Testis (tissue), 5 donors: ENCODE measurements around the gene BCAS2. TPM values are rescaled to one million over a fixed set of nuclear protein-coding genes. Genes with fewer than 3 reads are reported as not detected.
A peak's percentile ranks its signal among the peaks of the same experiment; 100 is the strongest.

Experiments
- DNase-seq: peaks from one replicate; pipeline ENCODE4 v3.0.0-alpha.2; 2019
- H3K27ac ChIP-seq, 2 donors: fragments of 200-600 bp; sonication (generic); one replicate each; pipeline ENCODE4 v1.5.1; 2019
- H3K27me3 ChIP-seq: fragments of 200-600 bp; sonication (generic); one replicate; pipeline ENCODE4 v1.5.1; 2019
- H3K36me3 ChIP-seq: fragments of 200-600 bp; sonication (generic); one replicate; pipeline ENCODE4 v1.5.1; 2017; ENCODE audit warnings: low read depth; ENCODE audit errors: missing control alignments
- H3K4me1 ChIP-seq: fragments of 200-600 bp; sonication (generic); one replicate; pipeline ENCODE4 v1.5.1; 2019
- H3K4me3 ChIP-seq, 2 donors: fragments of 200-600 bp; sonication (generic); one replicate each; pipeline ENCODE4 v1.5.1; 2017 to 2019
- H3K9me3 ChIP-seq: fragments of 200-600 bp; sonication (generic); one replicate; pipeline ENCODE4 v1.5.1; 2017
- CTCF ChIP-seq, 3 experiments: fragments of 450-650 bp in 2 of 3; fragments of 200-600 bp in 1 of 3; sonication (generic) in 1 of 3; IDR thresholded peaks; one replicate each; pipeline ENCODE4 v1.5.1; 2016 to 2019; ENCODE audit warnings: antibody characterized with exemption in 3 of 3, mild to moderate bottlenecking in 2 of 3, moderate library complexity in 1 of 3
- POLR2A ChIP-seq: fragments of 450-650 bp; IDR thresholded peaks from one replicate; pipeline ENCODE4 v1.6.1; 2017; ENCODE audit warnings: antibody characterized with exemption, mild to moderate bottlenecking, moderate library complexity
- WGBS, 2 donors: methylation state at CpG; one replicate each; pipeline ENCODE4 v1.1.5; 2018; 5-methylcytosine and 5-hydroxymethylcytosine counted together
- intact Hi-C: fragments of 100-400 bp; cut with DNase I; formaldehyde crosslinking; loops from one replicate; pipeline ENCODE4 v1.15.1; 2023; ENCODE audit warnings: low total_unique reads
- long read RNA-seq, 2 donors: transcript quantifications; one replicate each; lab custom pipeline, GENCODE V29; 2026
- polyA plus RNA-seq: library from polyadenylated mRNA; stranded (reverse); fragments of 350-450 nt; fragmentation: Illumina TruSeq; extraction: RNeasy Lipid Tissue Mini Kit (QIAGEN cat#74804); gene quantifications from one replicate; pipeline ENCODE4 v1.2.3, GENCODE V29; 2014; ENCODE audit warnings: low read depth, low replicate concordance; ENCODE audit not compliant: insufficient read depth
- total RNA-seq, 2 donors: library from RNA; depleted of rRNA; stranded (reverse); fragments of >200 nt; gene quantifications; one replicate each; pipeline ENCODE4 v1.2.3, GENCODE V29; 2016

Gene BCAS2
- total RNA-seq: 10 to 100 TPM; 47.7 to 51.4 TPM
- polyA plus RNA-seq: 41.8 TPM
- long read RNA-seq, donor 1, transcript BCAS2-201 (7 exons, 1,299 nt): major isoform, 24 of 26 reads
- long read RNA-seq, donor 1, partial matches to known transcripts: 0 of 26 reads
- long read RNA-seq, donor 1, other reads (novel, unspliced or antisense): 0 of 26 reads
- long read RNA-seq, donor 2, transcript BCAS2-201 (7 exons, 1,299 nt): major isoform, 20 of 20 reads
- long read RNA-seq, donor 2, partial matches to known transcripts: 0 of 20 reads
- long read RNA-seq, donor 2, other reads (novel, unspliced or antisense): 0 of 20 reads

GRCh38 chr1:114581335-114582287 is at the start of gene BCAS2:
Gene BCAS2, minus strand, starts transcription at chr1:114581615. Its CDS starts 24 bp downstream, at chr1:114581591.
- H3K9me3 ChIP-seq: no peaks in the 10 kb centered on the region
- WGBS, 2 donors: 3% methylated on average over 39 to 40 of the region's 40 CpGs
- intact Hi-C loops: no loop called here

GRCh38 chr1:114627107-114627506 is 45.7 kb upstream of the BCAS2 start:
- Histone ChIP-seq H3K36me3 (no peaks in the 10 kb centered on the region), H3K9me3 (no peaks in the 10 kb centered on the region), H3K27ac (no peak overlapping the region), H3K4me1 (no peaks in the 10 kb centered on the region), H3K27me3 (no peaks in the 10 kb centered on the region), H3K4me3 (no peak overlapping the region)
- intact Hi-C loops: no loop called here
- TF ChIP-seq CTCF (IDR thresholded peaks at IDR 0.05) (no peak), POLR2A (no peak)
- DNase-seq: no peak
- 34 to 43% methylated on average over 2 of the region's 2 CpGs for WGBS, 2 donors

More at GRCh38 chr1:114581335-114582287, at the start of gene BCAS2:
- TF ChIP-seq POLR2A (peak; percentile 72), CTCF (IDR thresholded peaks at IDR 0.05) (no peak)
- no peaks in the 10 kb centered on the region for H3K36me3 ChIP-seq
- peak within 1 kb of the TSS; percentile 86 to 91 for H3K27ac ChIP-seq
- no peaks in the 10 kb centered on the region for H3K27me3 ChIP-seq
- peak; percentile 99 for DNase-seq
- no peaks in the 10 kb centered on the region for H3K4me1 ChIP-seq
- peak within 1 kb of the TSS; percentile 67 to 76 for H3K4me3 ChIP-seq

- Histone ChIP-seq H3K9me3 (no peaks in the 10 kb centered on the region), H3K27ac (no peak overlapping the region), H3K4me1 (no peaks in the 10 kb centered on the region), H3K4me3 (no peak overlapping the region), H3K27me3 (no peaks in the 10 kb centered on the region), H3K36me3 (no peaks in the 10 kb centered on the region)
- intact Hi-C loops: no loop called here
- DNase-seq: no peak
- no peak for TF ChIP-seq CTCF (IDR thresholded peaks at IDR 0.05)
- no peak for TF ChIP-seq POLR2A
- 96 to 99% methylated on average over 5 of the region's 5 CpGs for WGBS, 2 donors
Observed at GRCh38 chr1:114623364-114623763, 41.9 kb upstream of the BCAS2 start.

GRCh38 chr1:114620419-114620818 is 39.0 kb upstream of the BCAS2 start:
- intact Hi-C loops: no loop called here
- H3K9me3 ChIP-seq: no peaks in the 10 kb centered on the region
- TF ChIP-seq CTCF (IDR thresholded peaks at IDR 0.05) (no peak), POLR2A (no peak)
- H3K4me3 ChIP-seq: no peak overlapping the region
- no peak overlapping the region for H3K27ac ChIP-seq
- H3K4me1 ChIP-seq: no peaks in the 10 kb centered on the region
- H3K27me3 ChIP-seq: no peaks in the 10 kb centered on the region
- WGBS, 2 donors: 89 to 90% methylated on average over 2 of the region's 2 CpGs
- H3K36me3 ChIP-seq: no peaks in the 10 kb centered on the region
- DNase-seq: no peak
